Neural crest cell (in vitro differentiated cells): ENCODE measurements around the gene KIF14. TPM values are rescaled to one million over a fixed set of nuclear protein-coding genes. Genes with fewer than 3 reads are reported as not detected.

Source experiments
- DNase-seq: peaks from one replicate; pipeline ENCODE4 v3.0.0; 2021; ENCODE audit warnings: low read depth, mixed read lengths, low spot score
- H3K27ac Mint-ChIP-seq: one replicate; pipeline ENCODE4 v1.8.0; 2021; ENCODE audit warnings: mild to moderate bottlenecking, mixed read lengths; ENCODE audit not compliant: unreplicated experiment
- H3K27me3 Mint-ChIP-seq: 2 replicates; pipeline ENCODE4 v1.8.0; 2021; ENCODE audit warnings: low read depth, mild to moderate bottlenecking, mixed read lengths
- H3K36me3 Mint-ChIP-seq: 2 replicates; pipeline ENCODE4 v1.8.0; 2021; ENCODE audit warnings: low read depth, mild to moderate bottlenecking, mixed read lengths
- H3K4me1 Mint-ChIP-seq: 2 replicates; pipeline ENCODE4 v1.8.0; 2021; ENCODE audit warnings: mixed read lengths
- H3K4me3 Mint-ChIP-seq: one replicate; pipeline ENCODE4 v1.8.0; 2021; ENCODE audit warnings: mild to moderate bottlenecking, mixed read lengths
- H3K9me3 Mint-ChIP-seq: 2 replicates; pipeline ENCODE4 v1.8.0; 2021; ENCODE audit warnings: mixed read lengths
- total RNA-seq: library from RNA; stranded (reverse); gene quantifications from 2 replicates; pipeline ENCODE4 v1.2.1, GENCODE V29; 2021
- TF ChIP-seq, protein P1 (sequence below): fragments of 200-600 bp; sonication (generic); conservative IDR thresholded peaks from 2 replicates; pipeline ENCODE4 v1.5.0; 2021; ENCODE audit warnings: antibody characterized with exemption, mild to moderate bottlenecking

Gene KIF14
- total RNA-seq, 1 donor from 2014 or later: 22.0 TPM

DNA sequence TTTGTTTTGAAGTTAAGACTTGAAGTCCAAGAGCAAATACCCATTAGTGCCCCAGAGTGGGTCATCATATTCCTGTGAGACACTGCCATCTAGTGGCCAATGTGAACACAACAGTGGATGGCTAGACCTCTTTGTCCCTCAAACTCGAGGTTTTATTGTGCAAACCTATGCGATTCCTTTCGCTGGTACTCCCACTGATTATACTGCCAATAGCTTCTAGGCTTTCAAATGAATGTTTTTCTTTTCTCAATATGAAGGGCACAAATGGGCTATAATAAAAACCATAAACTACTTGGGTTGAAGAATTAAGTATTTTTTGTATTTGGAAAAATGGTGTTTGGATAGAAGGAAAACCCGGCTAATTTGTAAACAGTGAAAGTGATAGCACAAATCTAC lies 110.3 kb downstream of the KIF14 start:
- DNase-seq: peak; percentile 79
- Mint-ChIP-seq H3K4me3 (no peak overlapping the region), H3K27me3 (peaks cover 29% of the 10 kb centered on the region), H3K27ac (no peak overlapping the region), H3K9me3 (no peaks in the 10 kb centered on the region), H3K4me1 (peaks cover 5% of the 10 kb centered on the region), H3K36me3 (no peaks in the 10 kb centered on the region)
- TF ChIP-seq, protein P1, sequence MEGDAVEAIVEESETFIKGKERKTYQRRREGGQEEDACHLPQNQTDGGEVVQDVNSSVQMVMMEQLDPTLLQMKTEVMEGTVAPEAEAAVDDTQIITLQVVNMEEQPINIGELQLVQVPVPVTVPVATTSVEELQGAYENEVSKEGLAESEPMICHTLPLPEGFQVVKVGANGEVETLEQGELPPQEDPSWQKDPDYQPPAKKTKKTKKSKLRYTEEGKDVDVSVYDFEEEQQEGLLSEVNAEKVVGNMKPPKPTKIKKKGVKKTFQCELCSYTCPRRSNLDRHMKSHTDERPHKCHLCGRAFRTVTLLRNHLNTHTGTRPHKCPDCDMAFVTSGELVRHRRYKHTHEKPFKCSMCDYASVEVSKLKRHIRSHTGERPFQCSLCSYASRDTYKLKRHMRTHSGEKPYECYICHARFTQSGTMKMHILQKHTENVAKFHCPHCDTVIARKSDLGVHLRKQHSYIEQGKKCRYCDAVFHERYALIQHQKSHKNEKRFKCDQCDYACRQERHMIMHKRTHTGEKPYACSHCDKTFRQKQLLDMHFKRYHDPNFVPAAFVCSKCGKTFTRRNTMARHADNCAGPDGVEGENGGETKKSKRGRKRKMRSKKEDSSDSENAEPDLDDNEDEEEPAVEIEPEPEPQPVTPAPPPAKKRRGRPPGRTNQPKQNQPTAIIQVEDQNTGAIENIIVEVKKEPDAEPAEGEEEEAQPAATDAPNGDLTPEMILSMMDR: peak; percentile 98

DNA sequence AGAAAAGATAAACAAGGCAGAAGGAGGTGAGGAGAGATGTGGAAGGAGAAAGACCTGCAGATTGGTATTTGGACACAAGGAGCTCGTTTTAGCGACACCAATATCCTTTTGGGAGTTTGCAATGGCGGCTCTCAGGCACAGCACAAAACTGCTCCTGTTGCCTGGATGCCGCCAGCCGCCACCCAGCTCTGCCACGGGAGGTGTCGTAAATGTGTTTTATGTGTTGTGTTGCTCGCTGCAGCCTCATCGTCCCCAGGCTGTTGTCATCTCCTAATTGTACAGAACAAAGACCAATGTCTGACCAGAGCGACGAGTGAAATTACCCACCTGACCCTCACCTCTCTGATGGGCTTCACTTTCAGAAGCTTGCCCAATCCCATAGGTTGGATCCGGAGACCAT lies 114.1 kb downstream of the KIF14 start:
- DNase-seq: no peak
- Mint-ChIP-seq H3K9me3 (no peaks in the 10 kb centered on the region), H3K27me3 (peaks cover 20% of the 10 kb centered on the region), H3K4me1 (peaks cover 5% of the 10 kb centered on the region), H3K27ac (no peak overlapping the region), H3K4me3 (no peak overlapping the region), H3K36me3 (no peaks in the 10 kb centered on the region)
- TF ChIP-seq, protein P1: no peak

DNA sequence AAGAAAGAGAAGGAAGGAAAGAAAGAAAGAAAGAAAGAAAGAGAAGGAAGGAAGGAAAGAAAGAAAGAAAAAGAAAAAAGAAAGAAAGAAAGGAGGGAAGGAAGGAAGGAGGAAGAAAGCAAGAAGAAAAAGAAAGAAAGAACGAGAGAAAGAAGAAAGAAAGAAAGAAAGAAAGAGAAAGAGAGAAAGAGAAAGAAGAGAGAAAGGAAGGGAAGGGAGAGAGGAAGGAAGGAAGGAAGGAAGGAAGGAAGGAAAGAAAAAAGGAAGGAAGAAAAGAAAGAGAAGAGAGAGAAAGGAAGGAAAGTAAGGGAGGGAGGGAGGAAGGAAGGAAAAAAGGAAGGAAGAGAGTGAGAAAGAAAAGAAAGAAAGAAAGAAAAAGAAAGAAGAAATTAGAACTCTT lies 115.3 kb downstream of the KIF14 start:
- Mint-ChIP-seq H3K36me3 (no peaks in the 10 kb centered on the region), H3K27ac (no peak overlapping the region), H3K27me3 (peaks cover 17% of the 10 kb centered on the region), H3K4me1 (peaks cover 4% of the 10 kb centered on the region), H3K4me3 (no peak overlapping the region), H3K9me3 (no peaks in the 10 kb centered on the region)
- no peak for DNase-seq
- TF ChIP-seq, protein P1: no peak

Other genes starting within 250 kb of the KIF14 start
- 36.5 and 37.5 TPM in 2 replicates for gene ZNF281, start 210.7 kb downstream of the KIF14 start, total RNA-seq
- gene DDX59, start 49.2 kb upstream of the KIF14 start, total RNA-seq: 18.0 and 19.7 TPM in 2 replicates
- 40.3 and 44.8 TPM in 2 replicates for gene CAMSAP2, start 118.1 kb upstream of the KIF14 start, total RNA-seq